Measurements from ENCODE around the gene PAPOLG. TPM values are rescaled to one million over a fixed set of nuclear protein-coding genes. Genes with fewer than 3 reads are reported as not detected.
"Not testable (repeated sequence)": the region's sequence is repeated elsewhere in the genome, so short reads cannot be mapped to it uniquely, and the experiment has no call there.

PAPOLG gene
- polyA plus RNA-seq, 1 donor from 2014 or later = 16.8 TPM

GRCh38 chr2:60806595-60806987 lies 50.5 kb downstream of the PAPOLG start:
- H3K9me3 Mint-ChIP-seq = no peaks in the 10 kb centered on the region
- peak overlapping the region in 1 of 4 donors; percentile 86 for H3K4me3 Mint-ChIP-seq
- H3K27me3 Mint-ChIP-seq = no peaks in the 10 kb centered on the region
- H3K36me3 Mint-ChIP-seq = peaks cover 2% of the 10 kb centered on the region
- peaks cover 22 to 30% (median 29%) of the 10 kb centered on the region in 3 donors for H3K4me1 Mint-ChIP-seq
- H3K27ac Mint-ChIP-seq = peak overlapping the region in 2 of 3 donors; percentile 28 to 65

DNA sequence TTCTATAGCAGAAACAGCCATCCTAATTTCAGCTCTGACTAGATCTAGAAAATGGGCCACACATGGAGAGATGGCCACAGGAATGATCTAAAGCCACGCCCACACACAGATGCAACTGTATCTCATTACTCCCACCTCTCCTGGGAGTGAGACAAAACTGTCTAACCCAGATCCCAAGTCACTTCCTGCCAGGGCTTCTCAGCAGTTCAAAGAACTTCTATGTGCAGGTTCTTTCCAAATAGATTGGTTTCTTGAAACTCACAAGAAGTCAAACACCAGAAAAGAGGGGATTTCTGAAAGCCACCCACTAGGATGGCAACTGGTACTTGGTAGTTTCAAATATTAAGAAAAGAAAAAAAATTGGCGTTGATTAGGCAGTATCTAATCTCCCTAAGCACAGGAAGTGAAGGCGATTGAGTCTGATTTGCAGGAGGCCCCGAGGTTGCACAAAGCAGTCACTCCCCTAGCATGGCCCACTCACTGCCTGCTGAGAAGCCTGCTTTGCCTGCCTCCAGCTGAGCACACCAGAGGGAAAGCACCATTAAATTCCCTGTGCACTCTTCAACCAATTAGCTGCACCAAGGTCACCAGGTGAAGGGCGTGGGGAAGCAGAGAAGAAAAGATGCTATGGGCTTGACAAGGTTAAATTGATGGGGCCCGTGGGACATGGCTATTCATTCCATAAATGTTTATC lies 51.1 kb downstream of the PAPOLG start:
- peaks cover 22 to 30% (median 29%) of the 10 kb centered on the region in 3 donors for H3K4me1 Mint-ChIP-seq
- H3K4me3 Mint-ChIP-seq = peak overlapping the region in 1 of 4 donors; percentile 86
- peak overlapping the region; percentile 28 to 95 (median 65) for H3K27ac Mint-ChIP-seq
- H3K36me3 Mint-ChIP-seq = peaks cover 2% of the 10 kb centered on the region
- no peaks in the 10 kb centered on the region for H3K27me3 Mint-ChIP-seq
- no peaks in the 10 kb centered on the region for H3K9me3 Mint-ChIP-seq

DNA sequence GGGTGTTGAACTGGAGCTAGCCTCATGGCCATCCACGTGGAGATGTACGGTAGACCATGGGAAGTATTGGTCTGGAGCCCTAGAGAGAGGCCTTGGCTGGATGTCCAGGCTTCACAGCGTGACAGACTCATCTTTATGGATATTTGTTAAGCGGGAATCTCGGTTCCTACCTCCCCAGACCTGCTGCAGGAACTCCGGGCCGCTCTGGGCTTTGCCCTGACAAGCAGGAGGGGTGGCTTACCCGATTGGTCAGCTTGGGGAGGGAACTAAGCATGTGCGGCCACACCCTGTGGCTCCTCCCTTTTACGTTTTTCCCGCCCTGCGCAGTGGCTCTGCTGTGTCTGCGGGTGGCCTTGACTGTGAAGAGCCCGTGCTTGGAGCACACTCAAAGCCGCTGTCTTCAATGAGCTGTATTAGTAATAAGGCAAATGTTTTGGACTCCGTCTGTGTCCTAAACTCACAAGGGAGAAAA lies 52.3 kb downstream of the PAPOLG start:
- Mint-ChIP-seq H3K27ac (no peak overlapping the region), H3K36me3 (peaks cover 2% of the 10 kb centered on the region), H3K27me3 (peaks cover 1% of the 10 kb centered on the region), H3K4me3 (no peak overlapping the region), H3K9me3 (no peaks in the 10 kb centered on the region), H3K4me1 (peaks cover 22 to 30% (median 29%) of the 10 kb centered on the region in 3 donors)

DNA sequence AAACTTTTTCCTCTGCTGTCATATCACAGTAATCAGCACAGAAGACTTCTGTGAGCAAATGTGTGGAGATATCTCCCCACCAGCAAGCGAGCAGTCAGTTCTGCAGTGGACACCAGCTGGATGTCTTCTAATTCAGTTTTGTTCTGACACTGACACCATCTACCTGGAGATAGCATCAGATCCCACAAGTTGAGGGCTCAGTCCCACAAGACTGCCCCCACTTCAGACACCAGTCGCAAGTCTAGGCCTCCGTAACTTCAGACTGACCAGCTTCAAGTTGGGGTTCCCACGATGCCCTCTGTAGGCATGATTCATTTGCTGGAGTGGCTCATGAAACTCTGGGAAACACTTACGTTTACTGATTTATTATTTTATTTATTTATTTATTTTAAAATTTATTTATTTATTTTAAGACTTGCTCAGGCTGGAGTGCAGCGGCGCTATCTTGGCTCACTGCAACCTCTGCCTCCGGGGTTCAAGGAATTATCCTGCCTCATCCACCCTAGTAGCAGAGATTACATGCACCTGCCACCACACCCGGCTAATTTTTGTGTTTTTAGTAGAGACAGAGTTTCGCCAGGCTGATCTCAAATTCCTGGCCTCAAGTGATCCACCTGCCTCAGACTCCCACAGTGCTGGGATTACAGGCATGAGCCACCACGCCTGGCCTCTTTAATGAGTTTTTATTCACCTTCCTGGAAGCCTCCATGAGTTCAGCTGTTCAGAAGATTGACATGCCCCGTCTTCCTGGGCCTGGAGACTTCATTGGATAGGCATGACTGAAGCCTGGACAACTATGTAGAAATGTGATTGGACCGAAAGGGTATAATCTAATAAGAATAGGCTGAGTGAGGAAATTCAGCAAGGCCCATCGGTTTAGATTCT lies 55.7 kb downstream of the PAPOLG start:
- Mint-ChIP-seq H3K4me3 (no peak overlapping the region), H3K27me3 (peaks cover 1% of the 10 kb centered on the region), H3K36me3 (no peaks in the 10 kb centered on the region), H3K27ac (peak overlapping the region in 1 of 3 donors; percentile 27), H3K4me1 (peaks cover 16 to 26% (median 26%) of the 10 kb centered on the region in 3 donors), H3K9me3 (no peaks in the 10 kb centered on the region)

GRCh38 chr2:60817191-60817590 lies 61.1 kb downstream of the PAPOLG start:
- not testable (repeated sequence) for H3K4me3 Mint-ChIP-seq, H3K27ac Mint-ChIP-seq, H3K27me3 Mint-ChIP-seq, H3K9me3 Mint-ChIP-seq, H3K36me3 Mint-ChIP-seq
- H3K4me1 Mint-ChIP-seq = peaks cover 24 to 40% (median 31%) of the 10 kb centered on the region in 3 donors

DNA sequence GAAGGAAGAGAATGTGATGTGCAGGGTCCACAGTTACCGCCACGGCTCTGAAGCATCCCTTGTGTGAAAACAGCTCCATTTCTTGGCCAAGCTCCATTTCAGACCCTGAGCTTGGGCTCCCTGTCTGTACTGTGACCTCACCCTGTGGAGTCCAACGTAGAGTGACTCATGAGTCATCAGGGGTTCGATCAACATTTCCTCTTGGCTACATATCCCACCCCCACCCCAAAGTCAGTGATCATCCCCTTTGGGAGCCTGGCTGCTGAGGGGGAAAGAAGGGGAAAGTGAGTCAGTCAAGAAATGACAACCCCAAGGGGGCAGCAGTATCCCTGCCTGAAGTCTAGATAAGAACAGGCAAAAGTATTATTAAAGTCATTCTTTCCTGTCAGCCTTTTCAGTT lies 62.2 kb downstream of the PAPOLG start:
- Mint-ChIP-seq H3K27ac (peak overlapping the region in 1 of 3 donors; percentile 84), H3K36me3 (no peaks in the 10 kb centered on the region), H3K27me3 (peaks cover under 1% of the 10 kb centered on the region), H3K9me3 (no peaks in the 10 kb centered on the region), H3K4me1 (peaks cover 24 to 40% (median 31%) of the 10 kb centered on the region in 3 donors), H3K4me3 (no peak overlapping the region)

- peak overlapping the region; percentile 31 to 53 (median 48) for H3K4me3 Mint-ChIP-seq
- H3K9me3 Mint-ChIP-seq = no peaks in the 10 kb centered on the region
- H3K27me3 Mint-ChIP-seq = no peaks in the 10 kb centered on the region
- no peaks in the 10 kb centered on the region for H3K36me3 Mint-ChIP-seq
- peaks cover 24 to 40% (median 29%) of the 10 kb centered on the region in 3 donors for H3K4me1 Mint-ChIP-seq
- H3K27ac Mint-ChIP-seq = peak overlapping the region; percentile 29 to 84 (median 84)
Measured at GRCh38 chr2:60819155-60819862, 63.2 kb downstream of the PAPOLG start.

GRCh38 chr2:60819936-60820335 lies 63.9 kb downstream of the PAPOLG start:
- no peaks in the 10 kb centered on the region for H3K9me3 Mint-ChIP-seq
- no peaks in the 10 kb centered on the region for H3K36me3 Mint-ChIP-seq
- peak overlapping the region in 2 of 4 donors; percentile 48 to 53 for H3K4me3 Mint-ChIP-seq
- peak overlapping the region in 2 of 3 donors; percentile 84 for H3K27ac Mint-ChIP-seq
- H3K27me3 Mint-ChIP-seq = no peaks in the 10 kb centered on the region
- peaks cover 24 to 40% (median 30%) of the 10 kb centered on the region in 3 donors for H3K4me1 Mint-ChIP-seq

GRCh38 chr2:60820416-60821132 lies 64.5 kb downstream of the PAPOLG start:
- peak overlapping the region in 1 of 3 donors; percentile 2 for H3K27ac Mint-ChIP-seq
- no peaks in the 10 kb centered on the region for H3K27me3 Mint-ChIP-seq
- peaks cover 24 to 40% (median 30%) of the 10 kb centered on the region in 3 donors for H3K4me1 Mint-ChIP-seq
- H3K9me3 Mint-ChIP-seq = no peaks in the 10 kb centered on the region
- peak overlapping the region in 1 of 4 donors; percentile 18 for H3K4me3 Mint-ChIP-seq
- H3K36me3 Mint-ChIP-seq = no peaks in the 10 kb centered on the region

DNA sequence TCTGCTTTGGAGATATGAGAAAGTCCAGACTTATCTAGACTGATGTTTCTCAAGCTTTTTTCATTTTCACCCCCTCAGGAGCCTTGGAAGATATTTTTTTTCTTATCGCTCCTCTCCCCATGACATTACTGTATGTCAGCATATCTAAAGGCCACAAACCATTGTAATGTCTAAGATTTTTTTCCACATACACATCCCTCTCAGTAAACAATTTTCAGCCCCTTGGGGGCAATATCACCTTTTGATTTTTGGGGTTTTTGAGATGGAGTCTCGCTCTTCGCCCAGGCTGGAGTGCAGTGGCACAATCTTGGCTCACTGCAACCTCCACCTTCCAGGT lies 65.0 kb downstream of the PAPOLG start:
- H3K36me3 Mint-ChIP-seq = no peaks in the 10 kb centered on the region
- no peaks in the 10 kb centered on the region for H3K9me3 Mint-ChIP-seq
- H3K4me3 Mint-ChIP-seq = no peak overlapping the region

DNA sequence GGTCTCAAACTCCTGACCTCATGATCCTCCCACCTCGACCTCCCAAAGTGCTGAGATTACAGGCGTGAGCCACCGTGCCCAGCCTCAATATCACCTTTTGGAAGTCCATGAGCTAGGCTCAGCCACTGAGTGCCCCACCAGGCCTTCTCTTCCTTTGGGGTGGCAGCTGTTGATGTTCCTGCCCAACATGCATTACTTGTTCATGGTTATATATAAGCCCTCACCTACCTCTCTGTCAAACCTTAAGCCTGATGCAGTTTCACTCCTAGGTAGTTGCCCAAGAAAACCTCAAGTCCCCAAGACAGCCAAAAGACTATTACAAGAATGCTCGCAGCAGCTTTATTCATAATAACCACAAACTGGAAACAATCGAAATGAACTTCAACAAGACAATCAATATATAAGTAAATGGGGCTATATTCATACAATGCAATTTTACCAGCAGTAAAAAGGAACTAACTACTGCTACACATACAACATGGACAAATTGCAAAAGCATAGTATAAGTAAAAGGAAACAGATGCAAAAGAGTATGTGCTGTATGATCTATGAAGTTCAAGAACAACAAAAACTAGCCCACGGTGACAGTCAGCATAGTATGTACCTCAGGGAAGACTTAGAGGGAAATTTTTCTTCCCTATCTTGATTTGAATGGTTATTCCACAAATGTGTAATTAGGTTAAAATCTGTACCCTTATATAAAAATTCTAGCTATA lies 65.7 kb downstream of the PAPOLG start:
- Mint-ChIP-seq H3K4me3 (peak overlapping the region in 1 of 4 donors; percentile 38), H3K36me3 (no peaks in the 10 kb centered on the region), H3K9me3 (no peaks in the 10 kb centered on the region)

More for the DNA sequence above, 65.0 kb downstream of the PAPOLG start:
- peaks cover 30 to 44% (median 34%) of the 10 kb centered on the region in 3 donors for H3K4me1 Mint-ChIP-seq
- H3K27me3 Mint-ChIP-seq = no peaks in the 10 kb centered on the region
- H3K27ac Mint-ChIP-seq = peak overlapping the region in 1 of 3 donors; percentile 2

GRCh38 chr2:60822987-60823386 lies 66.9 kb downstream of the PAPOLG start:
- no peak overlapping the region for H3K4me3 Mint-ChIP-seq
- peak overlapping the region in 1 of 3 donors; percentile 64 for H3K27ac Mint-ChIP-seq
- H3K27me3 Mint-ChIP-seq = no peaks in the 10 kb centered on the region
- H3K9me3 Mint-ChIP-seq = no peaks in the 10 kb centered on the region
- no peaks in the 10 kb centered on the region for H3K36me3 Mint-ChIP-seq
- H3K4me1 Mint-ChIP-seq = peaks cover 29 to 47% (median 38%) of the 10 kb centered on the region in 3 donors

More for the DNA sequence above, 65.7 kb downstream of the PAPOLG start:
- Mint-ChIP-seq H3K4me1 (peaks cover 31 to 42% (median 34%) of the 10 kb centered on the region in 3 donors), H3K27me3 (no peaks in the 10 kb centered on the region), H3K27ac (peak overlapping the region in 1 of 3 donors; percentile 90)

GRCh38 chr2:60823694-60824305 lies 67.7 kb downstream of the PAPOLG start:
- H3K9me3 Mint-ChIP-seq = no peaks in the 10 kb centered on the region
- H3K4me3 Mint-ChIP-seq = no peak overlapping the region
- H3K36me3 Mint-ChIP-seq = no peaks in the 10 kb centered on the region
- peaks cover 21 to 41% (median 33%) of the 10 kb centered on the region in 3 donors for H3K4me1 Mint-ChIP-seq
- H3K27me3 Mint-ChIP-seq = no peaks in the 10 kb centered on the region
- H3K27ac Mint-ChIP-seq = peak overlapping the region in 1 of 3 donors; percentile 64

Measured in IgD-negative memory B cell (primary cell).